Activated CD4-positive, alpha-beta memory T cell treated with anti-CD3 and anti-CD28 coated beads for 36 hours (primary cell): ENCODE data around the gene FBXO42. TPM values are rescaled to one million over a fixed set of nuclear protein-coding genes. Genes with fewer than 3 reads are reported as not detected.

Source experiments
- CTCF ChIA-PET: fragments of 350-600 bp; sonication (Branson Sonifier 250); formaldehyde crosslinking; loops from one replicate; lab custom pipeline; 2021; ENCODE audit warnings: antibody characterized with exemption, inconsistent platforms; lab: Charles Lee
- POLR2A ChIA-PET: fragments of 350-600 bp; sonication (Branson Sonifier 250); formaldehyde crosslinking; loops from one replicate; lab custom pipeline; 2021; ENCODE audit warnings: antibody characterized with exemption; lab: Charles Lee
- DNase-seq: peaks from one replicate; pipeline ENCODE4 v3.0.0-alpha.2; 2020
- H3K27ac Mint-ChIP-seq: one replicate; pipeline ENCODE4 v1.8.0; 2021; ENCODE audit warnings: mixed read lengths
- H3K27me3 Mint-ChIP-seq: one replicate; pipeline ENCODE4 v1.8.0; 2021; ENCODE audit warnings: mixed read lengths
- H3K36me3 Mint-ChIP-seq: one replicate; pipeline ENCODE4 v1.8.0; 2021; ENCODE audit warnings: mixed read lengths
- H3K4me1 Mint-ChIP-seq: one replicate; pipeline ENCODE4 v1.8.0; 2021; ENCODE audit warnings: low read depth, mixed read lengths
- H3K4me3 Mint-ChIP-seq: one replicate; pipeline ENCODE4 v1.8.0; 2021; ENCODE audit warnings: mild to moderate bottlenecking, mixed read lengths
- H3K9me3 Mint-ChIP-seq: one replicate; pipeline ENCODE4 v1.8.0; 2021; ENCODE audit warnings: mixed read lengths
- intact Hi-C: fragments of 100-400 bp; cut with micrococcal nuclease; formaldehyde crosslinking; loops from one replicate; pipeline ENCODE4 v1.15.1; 2023
- total RNA-seq, 2 experiments: library from RNA; stranded (reverse); gene quantifications; one replicate each; pipeline ENCODE4 v1.2.3, GENCODE V29; 2021

Gene FBXO42
- total RNA-seq, 2 experiments from 2014 or later = 12.0 to 13.6 TPM

- ChIA-PET CTCF (interaction anchor here (0.6 to 2.0 kb wide), 2 partner anchors 10 to 172 kb away, joined by 3 to 9 read pairs; no protein-coding TSS in a partner anchor), POLR2A (no interaction called here)
- H3K4me1 Mint-ChIP-seq = peaks cover 6% of the 10 kb centered on the region
- no peak overlapping the region for H3K4me3 Mint-ChIP-seq
- no peaks in the 10 kb centered on the region for H3K27me3 Mint-ChIP-seq
- no peak overlapping the region for H3K27ac Mint-ChIP-seq
- H3K9me3 Mint-ChIP-seq = no peaks in the 10 kb centered on the region
- DNase-seq = no peak
- peaks cover 7% of the 10 kb centered on the region for H3K36me3 Mint-ChIP-seq
- intact Hi-C loops = no loop called here
Measured at GRCh38 chr1:16254263-16254928, 97.9 kb downstream of the FBXO42 start.

- peaks cover 11% of the 10 kb centered on the region for H3K4me1 Mint-ChIP-seq
- intact Hi-C loops = no loop called here
- CTCF ChIA-PET = interaction anchor here (0.6 to 2.0 kb wide), 3 partner anchors 9 to 171 kb away, joined by 3 to 9 read pairs (median 3); no protein-coding TSS in a partner anchor
- no peaks in the 10 kb centered on the region for H3K9me3 Mint-ChIP-seq
- H3K27me3 Mint-ChIP-seq = no peaks in the 10 kb centered on the region
- no peak for DNase-seq
- H3K4me3 Mint-ChIP-seq = no peak overlapping the region
- H3K36me3 Mint-ChIP-seq = peaks cover 7% of the 10 kb centered on the region
- no peak overlapping the region for H3K27ac Mint-ChIP-seq
- POLR2A ChIA-PET = no interaction called here
Measured at GRCh38 chr1:16253332-16253922, 98.9 kb downstream of the FBXO42 start.

- Mint-ChIP-seq H3K4me1 (peaks cover 11% of the 10 kb centered on the region), H3K27me3 (no peaks in the 10 kb centered on the region), H3K4me3 (no peak overlapping the region), H3K36me3 (peaks cover 7% of the 10 kb centered on the region), H3K9me3 (no peaks in the 10 kb centered on the region), H3K27ac (no peak overlapping the region)
- intact Hi-C loops = no loop called here
- DNase-seq = no peak
- CTCF ChIA-PET = interaction anchor here (0.8 kb wide), 1 partner anchor 111 kb away, joined by 3 read pairs; no protein-coding TSS in a partner anchor
- POLR2A ChIA-PET = no interaction called here
Measured at GRCh38 chr1:16252912-16253311, 99.4 kb downstream of the FBXO42 start.

- intact Hi-C loops = no loop called here
- DNase-seq = no peak
- Mint-ChIP-seq H3K27ac (no peak overlapping the region), H3K4me3 (no peak overlapping the region), H3K27me3 (no peaks in the 10 kb centered on the region), H3K4me1 (peaks cover 11% of the 10 kb centered on the region), H3K9me3 (no peaks in the 10 kb centered on the region), H3K36me3 (peaks cover 6% of the 10 kb centered on the region)
- POLR2A ChIA-PET = no interaction called here
- CTCF ChIA-PET = no interaction called here
Measured at GRCh38 chr1:16251381-16251780, 100.9 kb downstream of the FBXO42 start.

GRCh38 chr1:16250524-16251251 is 101.6 kb downstream of the FBXO42 start:
- intact Hi-C loops = no loop called here
- no peak overlapping the region for H3K27ac Mint-ChIP-seq
- H3K9me3 Mint-ChIP-seq = no peaks in the 10 kb centered on the region
- no peak for DNase-seq
- H3K36me3 Mint-ChIP-seq = peaks cover 6% of the 10 kb centered on the region
- ChIA-PET POLR2A (no interaction called here), CTCF (no interaction called here)
- H3K27me3 Mint-ChIP-seq = no peaks in the 10 kb centered on the region
- peaks cover 11% of the 10 kb centered on the region for H3K4me1 Mint-ChIP-seq
- no peak overlapping the region for H3K4me3 Mint-ChIP-seq

GRCh38 chr1:16249596-16250241 is 102.6 kb downstream of the FBXO42 start:
- no peak overlapping the region for H3K4me3 Mint-ChIP-seq

GRCh38 chr1:16248603-16249516 is 103.4 kb downstream of the FBXO42 start:
- H3K4me1 Mint-ChIP-seq = peaks cover 15% of the 10 kb centered on the region
- H3K36me3 Mint-ChIP-seq = peaks cover 6% of the 10 kb centered on the region
- no peaks in the 10 kb centered on the region for H3K27me3 Mint-ChIP-seq
- ChIA-PET CTCF (interaction anchor here (0.6 to 1.8 kb wide), 7 partner anchors 12 to 1087 kb away, joined by 3 to 12 read pairs (median 4); partner anchors contain the start of gene FAM131C), POLR2A (no interaction called here)
- H3K4me3 Mint-ChIP-seq = no peak overlapping the region
- peak overlapping the region; percentile 70 for H3K27ac Mint-ChIP-seq
- no peaks in the 10 kb centered on the region for H3K9me3 Mint-ChIP-seq
- DNase-seq = no peak
- intact Hi-C loops = no loop called here

More at GRCh38 chr1:16249596-16250241, 102.6 kb downstream of the FBXO42 start:
- intact Hi-C loops = no loop called here
- H3K36me3 Mint-ChIP-seq = peaks cover 6% of the 10 kb centered on the region
- no peaks in the 10 kb centered on the region for H3K27me3 Mint-ChIP-seq
- CTCF ChIA-PET = interaction anchor here (1.0 to 1.2 kb wide), 2 partner anchors 11 to 167 kb away, joined by 4 to 5 read pairs; no protein-coding TSS in a partner anchor
- peaks cover 11% of the 10 kb centered on the region for H3K4me1 Mint-ChIP-seq
- DNase-seq = no peak
- H3K9me3 Mint-ChIP-seq = no peaks in the 10 kb centered on the region
- peak overlapping the region; percentile 36 for H3K27ac Mint-ChIP-seq
- POLR2A ChIA-PET = interaction anchor here (0.6 kb wide), 1 partner anchor 44 kb away, joined by 3 read pairs; no protein-coding TSS in a partner anchor

- no peak overlapping the region for H3K4me3 Mint-ChIP-seq
- DNase-seq = no peak
- no peak overlapping the region for H3K27ac Mint-ChIP-seq
- CTCF ChIA-PET = interaction anchor here (0.6 to 1.8 kb wide), 7 partner anchors 16 to 1086 kb away, joined by 3 to 12 read pairs (median 3); partner anchors contain the start of gene FAM131C
- intact Hi-C loops = no loop called here
- H3K27me3 Mint-ChIP-seq = no peaks in the 10 kb centered on the region
- H3K4me1 Mint-ChIP-seq = peaks cover 15% of the 10 kb centered on the region
- POLR2A ChIA-PET = no interaction called here
- no peaks in the 10 kb centered on the region for H3K9me3 Mint-ChIP-seq
- peaks cover 6% of the 10 kb centered on the region for H3K36me3 Mint-ChIP-seq
Measured at GRCh38 chr1:16248007-16248436, 104.3 kb downstream of the FBXO42 start.

GRCh38 chr1:16247441-16247840 is 104.8 kb downstream of the FBXO42 start:
- no peak overlapping the region for H3K4me3 Mint-ChIP-seq
- peaks cover 6% of the 10 kb centered on the region for H3K36me3 Mint-ChIP-seq
- H3K9me3 Mint-ChIP-seq = no peaks in the 10 kb centered on the region
- ChIA-PET CTCF (interaction anchor here (0.6 to 1.8 kb wide), 5 partner anchors 60 to 174 kb away, joined by 3 to 12 read pairs (median 6); partner anchors contain the start of gene FAM131C), POLR2A (no interaction called here)
- DNase-seq = no peak
- H3K27me3 Mint-ChIP-seq = no peaks in the 10 kb centered on the region
- intact Hi-C loops = no loop called here
- H3K27ac Mint-ChIP-seq = peak overlapping the region; percentile 19
- H3K4me1 Mint-ChIP-seq = peaks cover 15% of the 10 kb centered on the region

- Mint-ChIP-seq H3K36me3 (peaks cover 6% of the 10 kb centered on the region), H3K9me3 (no peaks in the 10 kb centered on the region), H3K27ac (peak overlapping the region; percentile 19), H3K4me1 (peaks cover 15% of the 10 kb centered on the region), H3K4me3 (no peak overlapping the region), H3K27me3 (no peaks in the 10 kb centered on the region)
- POLR2A ChIA-PET = no interaction called here
- CTCF ChIA-PET = interaction anchor here (0.6 to 1.8 kb wide), 5 partner anchors 60 to 174 kb away, joined by 3 to 12 read pairs (median 6); partner anchors contain the start of gene FAM131C
- DNase-seq = no peak
- intact Hi-C loops = no loop called here
Measured at GRCh38 chr1:16246961-16247360, 105.3 kb downstream of the FBXO42 start.
